ENCODE results near the gene SPP2.

Gene SPP2

GRCh38 chr2:234096164-234096563 lies 45.7 kb downstream of the SPP2 start:
- DNase-seq = no peak

GRCh38 chr2:234098681-234099080 lies 48.2 kb downstream of the SPP2 start:
- DNase-seq = no peak

DNA sequence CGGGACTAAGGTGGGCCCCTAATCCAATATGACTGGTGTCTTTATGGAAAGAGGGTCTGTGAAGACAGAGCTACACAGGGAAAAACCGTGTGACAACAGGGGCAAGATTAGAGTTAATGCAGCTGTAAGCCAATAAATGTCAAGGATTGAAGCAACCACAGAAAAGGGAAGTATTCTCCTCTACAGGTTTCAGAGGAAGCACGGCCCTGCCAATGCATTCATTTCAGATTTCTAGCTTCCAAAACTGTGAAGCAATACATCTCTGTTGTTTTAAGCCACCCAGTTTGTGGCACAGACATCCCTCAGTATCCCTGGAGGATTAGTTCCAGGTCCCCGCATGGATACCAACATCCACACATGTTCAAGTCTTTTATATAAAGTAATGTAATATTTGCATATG lies 48.8 kb downstream of the SPP2 start:
- peak; percentile 17 for DNase-seq

- DNase-seq = no peak
Measured at GRCh38 chr2:234100686-234101085, 50.2 kb downstream of the SPP2 start.

GRCh38 chr2:234102112-234102511 lies 51.6 kb downstream of the SPP2 start:
- no peak for DNase-seq

DNA sequence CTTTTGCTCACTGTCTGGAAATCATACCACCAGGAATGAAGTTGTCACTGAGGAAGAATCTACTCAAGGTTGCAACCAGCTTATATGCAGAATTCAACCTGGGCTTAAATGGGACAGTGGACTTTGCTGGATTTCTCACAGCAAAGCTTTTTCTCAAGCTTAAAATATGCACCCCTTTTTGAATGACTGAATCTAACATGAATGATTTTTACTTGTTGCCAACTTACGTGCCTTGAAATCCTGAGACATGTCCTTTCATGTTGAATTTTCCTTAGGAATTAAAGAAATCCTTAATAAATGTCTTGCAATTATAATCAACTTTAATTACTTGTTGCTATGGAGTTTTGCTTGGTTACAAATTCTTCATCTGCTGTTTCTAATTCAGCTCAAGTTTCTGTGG lies 57.4 kb downstream of the SPP2 start:
- DNase-seq = no peak

DNA sequence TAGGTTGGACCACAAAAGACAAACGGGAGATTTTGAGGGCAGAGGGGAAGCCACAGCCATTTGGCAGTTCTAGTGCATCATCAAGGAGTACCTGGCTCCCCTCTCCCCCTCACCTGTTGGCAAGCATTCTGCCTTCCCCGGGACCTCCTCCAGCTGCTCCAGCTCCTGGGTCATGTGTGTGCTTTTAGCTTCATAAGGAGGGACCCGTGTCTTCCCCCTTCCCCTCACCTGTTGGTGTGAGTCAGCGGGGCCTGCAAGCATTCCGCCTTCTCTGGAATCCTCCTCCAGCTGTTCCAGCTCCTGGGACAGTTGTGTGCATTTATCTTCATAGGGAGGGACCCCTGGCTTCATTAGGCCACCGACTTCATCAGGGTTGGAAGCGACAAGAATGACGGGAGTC lies 58.8 kb downstream of the SPP2 start:
- no peak for DNase-seq

DNA sequence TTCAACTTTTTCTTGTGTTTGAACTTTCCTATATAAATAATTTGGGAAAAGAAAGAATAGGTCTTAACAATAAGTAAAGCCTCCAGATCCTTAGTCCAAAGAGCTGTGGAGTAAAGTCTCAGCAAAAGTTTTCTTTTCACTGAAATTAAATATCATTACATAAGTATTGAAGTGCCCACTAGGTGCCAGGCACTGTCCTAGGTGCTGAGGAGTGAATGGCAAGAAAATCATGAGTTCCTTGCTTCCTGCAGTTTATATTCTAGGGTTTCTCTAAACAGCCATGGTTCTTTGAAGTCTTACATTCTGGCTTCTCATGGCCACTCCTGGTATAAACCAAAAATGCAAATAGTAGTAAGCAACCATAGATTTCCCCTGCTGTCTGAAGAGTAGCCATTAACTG lies 59.7 kb downstream of the SPP2 start:
- no peak for DNase-seq

GRCh38 chr2:234111523-234111922 lies 61.0 kb downstream of the SPP2 start:
- DNase-seq = no peak

- no peak for DNase-seq
Measured at GRCh38 chr2:234116010-234116409, 65.5 kb downstream of the SPP2 start.

DNA sequence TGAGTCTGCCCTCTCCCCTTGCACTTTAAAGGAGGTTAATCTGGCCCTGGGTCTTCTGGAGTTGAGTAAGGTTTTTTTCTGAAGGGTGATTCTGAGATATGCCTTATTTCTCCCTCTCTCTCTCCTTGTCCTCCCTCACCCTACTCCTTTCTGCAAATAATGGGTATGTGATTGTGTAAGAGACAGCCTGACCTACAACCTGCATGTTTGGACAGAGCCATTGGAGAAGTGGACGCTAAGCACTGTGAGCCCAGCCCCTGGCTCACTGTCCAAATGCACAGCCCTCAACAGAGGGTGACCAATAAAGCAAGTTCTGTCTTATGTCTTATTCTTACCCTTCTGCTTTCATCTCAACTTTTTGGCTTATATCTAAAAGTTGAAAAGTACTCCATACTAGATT lies 71.5 kb downstream of the SPP2 start:
- no peak for DNase-seq

- DNase-seq = no peak
Measured at GRCh38 chr2:234125451-234126145, 75.1 kb downstream of the SPP2 start.

GRCh38 chr2:234126146-234126470 lies 75.6 kb downstream of the SPP2 start:
- DNase-seq = no peak
